Fibroblast of skin of left biceps (primary cell): ENCODE results near the gene PAK1.
"Not testable (repeated sequence)": the region's sequence is repeated elsewhere in the genome, so short reads cannot be mapped to it uniquely, and the experiment has no call there.

Source experiments
- DNase-seq, 2 experiments: peaks; one replicate each; pipeline ENCODE4 v3.0.0-alpha.2; 2013; ENCODE audit warnings: low read depth in 2 of 2

Gene PAK1

DNA sequence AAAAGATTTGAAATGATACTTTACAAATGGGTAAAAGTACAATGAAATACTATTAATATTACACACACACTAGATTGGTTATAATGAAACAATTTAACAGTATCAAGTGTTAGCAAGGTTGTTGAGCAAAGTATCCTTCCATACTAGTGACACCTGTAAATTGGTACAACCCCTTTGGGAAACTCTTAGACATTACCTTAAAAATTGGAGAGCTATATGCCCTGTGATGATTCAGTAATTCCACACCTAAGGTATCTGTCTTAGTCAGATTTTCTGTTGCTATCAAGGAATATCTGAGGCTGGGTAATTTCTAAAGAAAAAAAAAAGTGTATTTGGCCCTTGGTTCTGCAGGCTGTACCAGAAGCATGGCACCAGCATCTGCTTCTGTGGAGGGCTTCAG, 165.1 kb downstream of the PAK1 start:
- no peak for DNase-seq

DNA sequence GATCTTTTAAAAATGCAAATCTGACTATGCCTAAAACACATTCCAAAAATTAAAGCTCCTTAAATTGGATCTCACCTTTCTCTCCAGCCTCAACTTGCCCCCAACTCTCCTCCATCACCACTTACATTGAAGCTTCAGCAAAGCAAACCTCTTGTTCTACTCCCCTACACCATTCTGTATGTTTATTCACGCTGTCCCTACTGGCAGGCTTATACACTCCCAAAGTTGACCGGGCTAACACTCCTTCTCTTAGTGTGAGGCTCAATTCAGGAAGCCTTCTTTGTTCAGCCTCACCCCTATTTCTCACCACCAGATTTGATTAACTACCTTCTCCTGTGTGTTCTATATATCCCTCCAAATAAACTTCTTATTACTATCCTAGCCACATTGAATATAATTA, 170.6 kb downstream of the PAK1 start:
- DNase-seq, result no peak

GRCh38 chr11:77302752-77303151, 171.1 kb downstream of the PAK1 start:
- DNase-seq, result no peak

- DNase-seq, result no peak
Observed at GRCh38 chr11:77301510-77301909, 172.4 kb downstream of the PAK1 start, which contains the start of gene GDPD4. Gene GDPD4, minus strand, starts transcription at chr11:77301686. Its CDS starts 16,549 bp downstream, at chr11:77285137.

GRCh38 chr11:77300695-77301094, 173.2 kb downstream of the PAK1 start:
- DNase-seq, result no peak

DNA sequence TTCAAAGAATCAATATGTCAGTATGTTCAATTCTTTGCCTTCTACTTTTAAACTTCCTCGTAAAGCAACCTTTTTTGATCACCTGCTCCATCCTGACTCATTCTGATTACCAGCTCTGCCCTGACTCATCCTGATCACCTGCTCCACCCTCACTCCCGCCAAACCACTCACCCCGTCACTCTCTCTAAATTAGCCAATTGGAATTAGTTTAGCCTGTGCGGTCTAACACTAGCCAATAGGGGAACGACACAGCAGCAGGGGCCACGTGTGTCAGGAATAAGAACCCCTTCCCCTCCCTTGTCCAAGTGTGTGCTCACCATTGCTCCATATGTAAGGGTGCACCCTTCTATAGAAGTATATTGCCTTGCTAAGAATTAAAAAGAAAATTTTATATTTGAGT, 173.9 kb downstream of the PAK1 start:
- not testable (repeated sequence) for DNase-seq

GRCh38 chr11:77299528-77299993, 174.3 kb downstream of the PAK1 start:
- DNase-seq, result no peak

GRCh38 chr11:77294040-77294439, 179.9 kb downstream of the PAK1 start:
- no peak for DNase-seq

DNA sequence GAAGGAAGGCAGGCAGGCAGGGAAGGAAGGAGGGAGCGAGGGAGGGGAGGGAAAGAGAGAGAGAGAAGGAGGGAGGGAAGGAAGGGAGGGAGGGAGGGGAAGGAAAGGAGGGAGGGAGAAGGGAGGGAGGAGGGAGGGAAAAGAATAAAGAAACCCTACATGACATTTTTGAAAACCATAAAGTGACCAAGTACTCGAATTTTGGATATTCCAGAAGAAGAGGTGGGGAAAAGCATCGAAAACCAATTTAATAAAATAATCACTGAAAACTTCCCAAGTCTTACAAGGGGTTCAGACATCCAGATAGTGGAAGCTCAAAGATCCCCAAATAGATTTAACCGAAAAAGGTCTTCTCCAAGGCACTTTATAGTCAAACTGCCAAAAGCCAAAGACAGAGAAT, 184.2 kb downstream of the PAK1 start:
- no peak for DNase-seq

DNA sequence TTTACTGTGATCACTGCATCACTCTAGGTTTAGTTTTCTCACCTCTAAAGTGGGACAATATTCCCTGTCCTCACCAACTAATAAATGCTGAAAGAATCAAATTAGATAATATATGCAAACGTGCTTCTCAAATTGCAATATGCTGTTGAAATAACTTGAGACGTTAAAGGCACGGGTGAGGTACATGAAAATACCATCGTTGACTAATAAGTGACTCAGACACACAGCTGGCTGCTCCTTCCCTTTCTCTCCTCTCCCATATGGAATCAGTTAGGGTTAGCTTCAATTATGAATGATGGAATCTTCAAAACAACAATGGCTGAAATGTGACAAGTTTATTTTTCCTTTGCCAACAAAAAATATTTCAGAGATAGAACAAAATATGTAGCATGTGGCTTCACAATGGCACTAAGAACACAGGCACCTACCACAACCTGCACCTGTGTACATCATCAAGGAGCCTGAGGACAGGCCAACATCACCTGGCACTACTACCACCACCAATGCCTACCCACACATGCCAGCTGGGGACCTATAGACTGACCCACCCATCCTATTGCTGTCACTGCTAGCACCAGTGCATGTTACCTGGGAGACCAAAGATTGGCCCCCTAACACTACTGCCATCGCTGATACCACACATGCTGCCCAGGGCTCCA, 186.2 kb downstream of the PAK1 start:
- peak; percentile 77 for DNase-seq

DNA sequence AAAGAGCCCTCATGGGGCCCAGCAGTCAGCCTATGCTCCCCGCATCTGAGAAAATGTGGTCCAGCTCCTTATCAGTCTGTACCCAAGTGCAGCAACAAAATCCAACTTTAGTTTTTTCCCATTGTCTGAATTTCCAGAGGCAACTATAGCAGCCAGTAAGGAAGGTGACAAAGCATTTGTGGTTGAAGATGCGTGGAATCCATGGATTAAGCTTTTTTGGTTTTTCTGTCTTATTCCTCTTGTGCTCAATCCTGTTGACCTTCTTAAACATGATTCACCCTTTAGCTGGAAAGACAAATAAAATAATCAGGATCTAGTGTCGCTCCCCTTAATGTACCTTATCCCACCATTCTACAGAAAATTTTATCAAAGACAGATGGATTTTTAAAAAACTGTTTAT, 186.8 kb downstream of the PAK1 start:
- DNase-seq, result no peak

DNA sequence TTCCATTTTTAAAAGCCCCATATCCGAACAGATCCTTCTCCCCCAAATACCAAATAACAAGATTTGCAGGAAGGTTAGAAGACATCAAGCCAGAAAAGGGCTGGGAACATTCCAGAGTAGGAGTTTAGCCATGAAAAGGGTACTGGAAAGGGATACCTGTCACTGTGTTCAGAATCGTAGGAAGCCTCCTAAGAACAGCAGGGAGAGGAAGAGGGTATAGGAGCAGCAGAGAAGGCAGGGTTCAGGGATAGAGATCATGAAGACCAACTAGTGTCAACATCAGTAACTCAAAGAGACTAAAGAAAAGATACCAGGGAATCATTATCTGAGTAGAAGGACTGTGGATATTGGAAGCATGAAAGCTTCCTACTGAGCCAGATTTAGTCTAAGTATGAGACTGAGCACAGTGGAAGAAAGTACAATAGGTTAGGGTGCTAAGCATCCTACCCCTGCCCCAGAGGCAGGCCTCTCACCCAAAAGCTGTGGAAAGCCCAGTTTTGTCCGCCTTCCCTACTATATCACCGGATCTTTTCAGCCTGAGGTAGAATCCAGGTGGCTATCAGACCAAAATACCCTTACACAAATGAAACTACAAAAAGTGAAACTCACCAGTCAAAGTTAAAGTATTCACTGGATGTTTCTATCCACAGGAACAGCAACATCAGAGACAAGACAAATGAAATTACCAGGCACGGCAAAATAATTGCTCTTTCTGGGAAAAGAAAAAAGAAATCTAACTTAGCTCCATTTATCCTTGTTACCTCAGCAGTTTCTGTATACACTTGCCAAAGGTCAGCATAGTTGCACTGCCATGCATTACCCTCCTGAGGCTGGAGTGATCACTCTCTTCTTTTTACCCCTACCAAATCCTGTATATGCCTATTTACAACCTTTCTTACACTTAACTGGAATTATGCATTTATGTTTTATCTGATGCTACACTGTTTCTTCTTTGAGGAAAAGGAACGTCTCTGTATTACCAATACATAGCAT, 189.1 kb downstream of the PAK1 start:
- DNase-seq, result no peak

GRCh38 chr11:77283101-77283500, 190.8 kb downstream of the PAK1 start:
- no peak for DNase-seq

GRCh38 chr11:77278595-77279506, 195.0 kb downstream of the PAK1 start:
- DNase-seq, result no peak

GRCh38 chr11:77276271-77276670, 197.6 kb downstream of the PAK1 start:
- DNase-seq, result no peak
